Esophagus muscularis mucosa (tissue), 4 donors: ENCODE results near the gene CFAP90. TPM values are rescaled to one million over a fixed set of nuclear protein-coding genes. Genes with fewer than 3 reads are reported as not detected.

Experiments
- DNase-seq: peaks from one replicate; pipeline ENCODE4 v3.0.0-alpha.2; 2017; ENCODE audit errors: extremely low spot score
- H3K27ac ChIP-seq, 4 donors: fragments of 200-600 bp; sonication (generic); replicated peaks in 1 of 4; 1 replicate in 3 of 4; 2 replicates in 1 of 4; pipeline ENCODE4 v1.5.1; 2016 to 2019; ENCODE audit warnings: mild to moderate bottlenecking in 1 of 4
- H3K27me3 ChIP-seq, 4 donors: fragments of 200-600 bp; sonication (generic); one replicate each; pipeline versions ENCODE4 v1.5.1 to v1.6.0; 2016 to 2019
- H3K36me3 ChIP-seq, 4 donors: fragments of 200-600 bp; sonication (generic); one replicate each; pipeline ENCODE4 v1.5.1; 2016 to 2019
- H3K4me1 ChIP-seq, 4 donors: fragments of 200-600 bp; sonication (generic); one replicate each; pipeline ENCODE4 v1.5.1; 2016 to 2019
- H3K4me3 ChIP-seq, 4 donors: fragments of 200-600 bp; sonication (generic); 1 replicate in 2 of 4; 2 replicates in 2 of 4; pipeline ENCODE4 v1.5.1; 2016 to 2019; ENCODE audit warnings: mild to moderate bottlenecking in 4 of 4, moderate library complexity in 1 of 4
- H3K9me3 ChIP-seq, 4 donors: fragments of 200-600 bp; sonication (generic); 1 replicate in 3 of 4; 2 replicates in 1 of 4; pipeline ENCODE4 v1.5.1; 2016 to 2019
- EP300 ChIP-seq: sonication (generic); formaldehyde crosslinking; IDR thresholded peaks from one replicate; pipeline ENCODE4 v1.6.1; 2017; ENCODE audit warnings: antibody characterized with exemption
- POLR2A ChIP-seq: fragments of 450-650 bp; IDR thresholded peaks from one replicate; pipeline ENCODE4 v1.6.1; 2017; ENCODE audit warnings: antibody characterized with exemption, moderate library complexity, mild to moderate bottlenecking, low read depth
- POLR2AphosphoS5 ChIP-seq, 2 donors: sonication (generic); formaldehyde crosslinking; IDR thresholded peaks; one replicate each; pipeline ENCODE4 v1.6.1; 2017; ENCODE audit warnings: antibody characterized with exemption in 2 of 2
- WGBS: methylation state at CpG from one replicate; pipeline ENCODE4 v1.1.5; 2018; 5-methylcytosine and 5-hydroxymethylcytosine counted together
- intact Hi-C: fragments of 100-400 bp; cut with DNase I; formaldehyde crosslinking; loops from one replicate; pipeline ENCODE4 v1.15.1; 2023
- total RNA-seq, 4 donors: library from RNA; depleted of rRNA; stranded (reverse); fragments of >200 nt; gene quantifications; one replicate each; pipeline versions ENCODE4 v1.1.0 to v1.2.1, GENCODE V29; 2016
- TF ChIP-seq, protein P1 (sequence below), 3 experiments: fragments of 200-600 bp in 2 of 3; fragments of 450-650 bp in 1 of 3; sonication (generic) in 2 of 3; IDR thresholded peaks; one replicate each; pipeline ENCODE4 v1.5.1; 2017 to 2019; ENCODE audit warnings: antibody characterized with exemption in 3 of 3, mild to moderate bottlenecking in 2 of 3, moderate library complexity in 1 of 3

CFAP90 gene
- total RNA-seq, 4 donors from 2014 or later: 0.17 TPM; not detected in 3

DNA sequence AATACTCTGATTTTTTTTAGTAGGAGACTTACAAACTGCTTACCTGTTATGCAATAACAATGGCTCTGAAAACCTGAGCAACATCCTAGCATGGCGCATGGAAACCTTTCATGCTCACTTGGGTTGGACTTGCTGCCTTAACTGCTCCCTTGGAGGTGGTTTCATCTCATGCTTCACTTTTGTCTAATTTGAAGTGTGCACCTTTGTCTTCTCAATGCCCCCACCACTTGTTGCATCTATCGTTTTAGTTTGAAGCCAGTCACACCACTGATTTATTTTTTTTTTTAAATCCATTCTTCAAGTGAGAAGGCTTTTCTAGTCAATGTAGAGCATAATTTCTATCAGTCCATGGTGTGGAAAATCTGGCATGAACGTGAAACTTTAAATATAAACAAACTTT lies 63.2 kb downstream of the CFAP90 start:
- 82% methylated on average over 3 of the region's 3 CpGs for WGBS
- intact Hi-C loops: no loop called here
- Histone ChIP-seq H3K27ac (no peak overlapping the region), H3K9me3 (no peaks in the 10 kb centered on the region), H3K4me1 (no peaks in the 10 kb centered on the region), H3K4me3 (no peak overlapping the region), H3K36me3 (peaks cover 0 to 3% (median 0%) of the 10 kb centered on the region in 4 donors), H3K27me3 (no peaks in the 10 kb centered on the region)
- no peak for TF ChIP-seq POLR2A
- TF ChIP-seq, protein P1, sequence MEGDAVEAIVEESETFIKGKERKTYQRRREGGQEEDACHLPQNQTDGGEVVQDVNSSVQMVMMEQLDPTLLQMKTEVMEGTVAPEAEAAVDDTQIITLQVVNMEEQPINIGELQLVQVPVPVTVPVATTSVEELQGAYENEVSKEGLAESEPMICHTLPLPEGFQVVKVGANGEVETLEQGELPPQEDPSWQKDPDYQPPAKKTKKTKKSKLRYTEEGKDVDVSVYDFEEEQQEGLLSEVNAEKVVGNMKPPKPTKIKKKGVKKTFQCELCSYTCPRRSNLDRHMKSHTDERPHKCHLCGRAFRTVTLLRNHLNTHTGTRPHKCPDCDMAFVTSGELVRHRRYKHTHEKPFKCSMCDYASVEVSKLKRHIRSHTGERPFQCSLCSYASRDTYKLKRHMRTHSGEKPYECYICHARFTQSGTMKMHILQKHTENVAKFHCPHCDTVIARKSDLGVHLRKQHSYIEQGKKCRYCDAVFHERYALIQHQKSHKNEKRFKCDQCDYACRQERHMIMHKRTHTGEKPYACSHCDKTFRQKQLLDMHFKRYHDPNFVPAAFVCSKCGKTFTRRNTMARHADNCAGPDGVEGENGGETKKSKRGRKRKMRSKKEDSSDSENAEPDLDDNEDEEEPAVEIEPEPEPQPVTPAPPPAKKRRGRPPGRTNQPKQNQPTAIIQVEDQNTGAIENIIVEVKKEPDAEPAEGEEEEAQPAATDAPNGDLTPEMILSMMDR (IDR thresholded peaks at IDR 0.05): no peak
- no peak for TF ChIP-seq POLR2AphosphoS5 (IDR thresholded peaks at IDR 0.05)
- TF ChIP-seq EP300: no peak
- no peak for DNase-seq

DNA sequence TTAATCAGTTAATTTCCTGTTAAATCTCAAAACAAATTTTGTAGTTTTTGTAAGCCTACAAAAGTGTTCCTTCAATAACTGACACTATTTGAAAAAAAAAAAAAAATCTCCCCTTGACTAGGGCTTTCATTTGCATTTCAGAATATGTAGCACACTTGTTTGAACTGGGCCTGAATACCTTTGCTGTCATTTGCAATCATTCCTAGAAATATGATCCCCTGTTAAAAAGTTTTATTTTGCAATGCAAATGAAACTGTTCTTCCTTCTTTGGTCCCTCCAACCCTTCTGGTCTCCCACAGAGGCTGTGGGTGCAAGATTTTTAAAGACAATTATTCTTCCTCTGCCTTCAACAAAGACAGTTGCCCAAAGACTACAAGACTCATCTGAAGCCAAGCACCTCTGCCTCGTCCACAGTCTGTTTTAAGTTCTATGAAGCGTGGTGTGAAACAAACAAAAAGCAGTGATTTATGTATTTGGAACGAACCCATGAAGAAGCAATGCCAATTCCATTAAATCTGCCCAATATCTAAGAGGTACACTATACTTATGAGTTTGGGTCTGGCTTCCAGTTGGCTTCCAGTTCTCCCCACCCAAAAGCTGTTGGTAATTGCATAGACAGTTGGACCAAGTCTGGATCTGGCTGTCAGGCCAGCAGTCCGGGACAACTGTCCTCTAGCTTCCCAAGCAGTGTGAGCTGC lies 66.1 kb downstream of the CFAP90 start:
- H3K36me3 ChIP-seq: no peaks in the 10 kb centered on the region
- H3K27me3 ChIP-seq: no peaks in the 10 kb centered on the region
- DNase-seq: no peak
- no peaks in the 10 kb centered on the region for H3K9me3 ChIP-seq
- H3K4me1 ChIP-seq: no peaks in the 10 kb centered on the region
- 55% methylated on average over 4 of the region's 4 CpGs for WGBS
- no peak overlapping the region for H3K27ac ChIP-seq
- TF ChIP-seq POLR2AphosphoS5 (IDR thresholded peaks at IDR 0.05): no peak
- no peak for TF ChIP-seq EP300
- TF ChIP-seq, protein P1 (IDR thresholded peaks at IDR 0.05): no peak
- no peak for TF ChIP-seq POLR2A
- no peak overlapping the region for H3K4me3 ChIP-seq
- intact Hi-C loops: no loop called here

DNA sequence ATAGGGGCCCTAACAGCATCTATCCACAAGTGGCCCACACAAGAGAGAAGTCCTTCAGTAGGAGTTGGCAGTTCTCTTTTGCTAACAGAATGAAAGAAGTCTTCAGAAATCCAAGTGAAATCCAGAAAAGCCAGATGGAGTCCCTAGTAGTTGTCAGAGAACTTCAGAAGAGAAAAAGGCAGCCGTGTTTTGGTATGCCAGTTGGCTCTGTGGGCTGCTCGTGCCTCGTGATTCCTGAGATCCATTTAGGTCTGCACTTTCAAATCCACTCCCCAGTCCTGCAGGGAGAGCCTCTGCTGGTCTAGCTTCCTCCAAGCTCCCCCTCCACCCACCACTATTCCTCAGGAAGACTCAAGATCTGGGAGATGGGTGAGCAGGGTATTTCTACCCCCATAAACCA lies 69.0 kb downstream of the CFAP90 start:
- H3K27me3 ChIP-seq: no peaks in the 10 kb centered on the region
- TF ChIP-seq, protein P1 (IDR thresholded peaks at IDR 0.05): no peak
- TF ChIP-seq POLR2AphosphoS5 (IDR thresholded peaks at IDR 0.05): no peak
- TF ChIP-seq EP300: no peak
- no peak for TF ChIP-seq POLR2A
- H3K27ac ChIP-seq: no peak overlapping the region
- H3K9me3 ChIP-seq: no peaks in the 10 kb centered on the region
- intact Hi-C loops: no loop called here
- 38% methylated on average over 3 of the region's 3 CpGs for WGBS
- H3K4me1 ChIP-seq: no peaks in the 10 kb centered on the region
- H3K36me3 ChIP-seq: no peaks in the 10 kb centered on the region
- no peak overlapping the region for H3K4me3 ChIP-seq
- DNase-seq: no peak

Other genes with a start within 250 kb of the CFAP90 start
- gene FASTKD3, start 17.9 kb upstream of the CFAP90 start, total RNA-seq: 10 to 100 TPM in 1 of 4 donors, 1 to 10 TPM in 3; 7.4 to 13.3 (median 8.2) TPM
- 10 to 100 TPM; 22.0 to 34.5 (median 33.8) TPM for gene MTRR, start 18.0 kb upstream of the CFAP90 start, total RNA-seq